GM19463 (cell line): ENCODE results near the gene IL22RA2.

Source experiments
- ATAC-seq: cut with Tn5 transposase; IDR thresholded peaks from one replicate; pipeline ENCODE4 v1.9.1; 2021; ENCODE audit warnings: mild to moderate bottlenecking, moderate library complexity; ENCODE audit not compliant: unreplicated experiment

IL22RA2 gene

DNA sequence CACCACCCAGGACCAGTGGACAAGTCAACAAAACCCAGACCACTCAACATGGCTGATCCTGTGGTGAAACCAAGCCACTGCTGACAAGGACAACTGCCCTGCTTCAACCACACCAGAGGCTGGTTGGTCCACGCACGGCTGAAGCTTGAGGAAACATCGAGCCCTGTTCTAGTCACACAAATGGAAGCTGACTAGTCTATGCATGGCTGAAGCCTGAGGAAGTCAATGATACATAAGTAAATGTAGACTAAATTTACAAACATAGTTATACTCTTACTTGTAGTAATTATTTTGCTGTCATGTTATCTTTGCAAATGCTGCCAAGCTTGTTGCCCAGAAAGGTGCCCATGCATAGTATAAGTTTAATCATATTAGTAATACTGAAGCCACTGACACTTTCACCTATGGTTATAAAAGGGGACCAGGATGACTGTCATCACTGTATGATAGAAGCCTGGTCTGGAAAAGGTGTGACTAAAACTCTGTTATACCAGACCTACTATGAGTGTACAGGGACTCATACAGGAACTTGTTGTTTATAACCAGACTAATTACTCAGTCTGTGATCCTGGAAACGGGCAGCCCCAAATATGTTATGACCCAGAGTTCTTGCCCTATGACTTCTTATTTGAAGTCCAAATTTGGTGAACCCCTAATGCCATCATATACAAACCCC lies 5.6 kb downstream of the IL22RA2 start:
- ATAC-seq = no peak

DNA sequence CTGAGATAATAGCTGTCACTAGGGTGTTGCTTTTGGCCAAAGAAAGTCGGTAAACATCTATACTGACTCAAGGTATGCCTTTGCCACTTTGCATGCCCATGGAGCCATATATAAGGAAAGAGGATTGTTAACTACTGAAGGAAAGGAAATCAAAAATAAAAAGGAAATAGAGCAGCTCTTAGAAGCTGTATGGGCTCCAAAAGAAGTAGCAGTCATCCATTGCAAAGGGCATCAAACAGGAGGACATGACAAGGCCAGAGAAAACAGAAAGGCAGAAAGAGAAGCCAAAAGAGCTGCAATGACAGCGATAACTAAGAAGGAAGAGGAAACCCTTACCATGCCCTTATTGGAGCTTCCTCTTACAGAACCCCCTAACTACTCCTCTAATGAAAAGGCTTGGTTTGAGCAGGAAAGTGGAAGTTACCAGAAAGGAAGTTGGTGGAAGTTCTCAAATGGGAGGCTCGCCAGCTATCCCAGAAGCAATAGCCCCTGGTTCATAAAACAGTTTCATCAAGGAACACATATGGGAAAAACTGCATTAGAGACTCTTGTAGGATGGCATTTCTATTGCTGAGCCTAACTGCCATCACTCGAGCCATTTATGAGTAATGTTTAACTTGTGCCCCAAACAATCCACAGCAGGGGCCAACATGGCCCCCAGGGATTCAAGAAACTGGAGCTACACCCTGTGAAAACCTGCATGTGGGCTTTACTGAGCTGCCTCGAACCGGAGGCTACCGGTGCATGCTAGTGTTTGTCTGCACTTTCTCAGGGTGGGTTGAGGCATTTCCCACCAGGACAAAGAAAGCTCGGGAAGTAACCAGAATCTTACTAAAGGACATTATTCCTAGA lies 7.0 kb downstream of the IL22RA2 start:
- ATAC-seq = no peak

- ATAC-seq = peak; percentile 66
Measured at GRCh38 chr6:137165375-137166246, 7.8 kb downstream of the IL22RA2 start.

DNA sequence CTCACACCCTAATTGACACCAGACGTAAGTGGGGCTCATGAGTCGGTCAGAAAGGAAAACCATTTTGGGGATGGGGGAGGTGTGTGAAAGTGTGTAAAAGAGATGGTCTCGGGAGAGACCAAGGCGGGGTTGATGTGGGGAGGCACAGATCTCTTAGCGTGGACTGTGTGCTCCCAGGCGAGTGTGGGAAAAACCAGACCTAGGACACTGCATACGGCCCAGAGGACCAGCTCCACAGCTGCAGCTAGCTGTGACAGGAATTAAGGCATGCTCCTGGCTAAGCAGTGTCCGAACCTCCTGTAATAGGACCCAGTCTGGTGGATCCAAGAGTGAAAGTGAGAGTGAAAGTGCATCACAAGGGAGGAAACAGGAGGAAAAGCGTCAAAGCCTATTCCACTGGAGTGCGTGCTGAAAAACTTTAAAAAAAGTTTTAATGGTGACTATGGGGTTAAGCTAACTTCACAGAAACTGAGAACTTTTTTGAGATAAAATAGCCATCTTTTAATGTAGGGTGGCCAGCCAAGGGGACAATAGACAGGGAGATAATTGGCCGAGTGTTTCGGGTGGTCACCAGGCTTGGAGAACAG lies 9.6 kb downstream of the IL22RA2 start:
- no peak for ATAC-seq

- no peak for ATAC-seq
Measured at GRCh38 chr6:137162692-137163306, 10.6 kb downstream of the IL22RA2 start.

- ATAC-seq = no peak
Measured at GRCh38 chr6:137161949-137162348, 11.5 kb downstream of the IL22RA2 start.

DNA sequence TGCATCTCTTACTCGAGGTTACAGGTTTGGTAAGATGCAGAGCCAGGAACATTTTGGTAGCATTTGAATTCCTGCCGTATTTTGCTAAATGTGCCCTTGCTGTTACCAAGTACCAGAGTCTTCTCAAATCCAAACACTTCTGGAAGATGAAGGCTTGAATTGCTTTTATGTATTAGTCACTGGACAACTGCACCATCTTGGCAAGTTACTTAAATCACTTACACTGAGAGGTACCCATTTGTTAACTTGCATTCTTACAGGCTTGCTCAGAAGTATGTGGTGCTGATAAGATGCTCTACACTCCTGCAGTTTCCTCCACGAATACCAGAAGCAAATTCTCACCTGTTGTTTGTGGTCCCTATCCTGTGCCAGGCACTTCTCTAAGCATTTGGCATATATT lies 12.7 kb downstream of the IL22RA2 start:
- no peak for ATAC-seq

- no peak for ATAC-seq
Measured at GRCh38 chr6:137159912-137160311, 13.5 kb downstream of the IL22RA2 start.

- ATAC-seq = no peak
Measured at GRCh38 chr6:137157601-137158000, 15.8 kb downstream of the IL22RA2 start.

DNA sequence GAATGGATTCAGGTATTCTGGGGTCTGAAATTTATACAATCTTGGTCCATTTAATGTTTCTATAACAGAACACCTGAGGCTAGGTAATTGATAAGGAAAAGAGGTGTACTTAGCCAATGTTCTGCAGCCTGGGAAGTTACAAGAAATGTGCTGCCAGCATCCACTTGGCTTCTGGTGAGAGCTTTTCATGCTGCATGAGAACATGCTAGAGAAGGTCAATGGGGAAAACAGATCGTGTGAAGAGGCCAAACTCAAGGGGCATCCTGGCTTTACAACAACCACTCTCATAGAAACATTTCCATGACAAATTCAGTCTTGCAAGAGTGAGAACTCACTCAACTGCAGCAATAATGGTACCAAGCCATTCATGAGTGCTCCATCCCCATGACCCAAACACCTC lies 16.8 kb downstream of the IL22RA2 start:
- ATAC-seq = no peak

DNA sequence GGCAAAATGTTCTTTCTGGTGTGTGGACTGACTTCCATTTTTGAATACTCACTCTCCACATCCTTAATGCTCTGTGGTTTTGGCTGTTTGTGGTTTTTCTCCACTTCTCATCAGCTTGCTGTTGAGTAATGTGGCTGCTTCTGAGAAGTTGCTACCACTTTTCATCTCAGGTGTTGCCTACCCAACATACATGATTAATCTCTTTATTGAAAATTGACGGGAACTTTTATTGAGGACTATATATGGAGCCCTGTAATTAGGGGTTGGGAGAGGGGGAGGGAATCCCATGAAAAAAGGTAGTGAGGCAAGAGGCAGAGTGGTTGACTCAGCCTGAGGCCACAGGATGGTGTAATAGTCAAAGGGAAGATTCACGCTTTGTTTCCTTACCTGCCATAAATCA lies 17.6 kb downstream of the IL22RA2 start:
- no peak for ATAC-seq

GRCh38 chr6:137150072-137150471 lies 23.4 kb downstream of the IL22RA2 start:
- ATAC-seq = no peak

DNA sequence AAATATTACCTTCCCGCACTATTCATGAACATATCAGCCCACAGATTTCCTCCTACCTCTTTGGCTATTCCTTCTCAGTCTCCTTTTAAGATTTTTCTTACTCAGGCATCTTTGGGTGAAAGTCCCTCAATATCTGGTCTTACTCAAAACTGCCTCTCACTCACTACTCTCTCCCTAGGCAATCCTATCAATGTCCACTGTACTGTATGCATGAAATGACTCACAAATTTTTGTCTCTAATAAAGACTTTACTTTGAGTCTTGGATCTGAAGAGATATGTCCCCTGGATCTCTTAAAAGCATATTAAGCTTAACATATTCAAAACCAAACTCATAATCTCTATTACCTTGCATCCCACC lies 24.4 kb downstream of the IL22RA2 start:
- ATAC-seq = no peak

- no peak for ATAC-seq
Measured at GRCh38 chr6:137148306-137149034, 25.0 kb downstream of the IL22RA2 start.

- no peak for ATAC-seq
Measured at GRCh38 chr6:137147195-137147594, 26.2 kb downstream of the IL22RA2 start.

- ATAC-seq = no peak
Measured at GRCh38 chr6:137146206-137146605, 27.2 kb downstream of the IL22RA2 start.

GRCh38 chr6:137145421-137145820 lies 28.0 kb downstream of the IL22RA2 start:
- ATAC-seq = no peak

GRCh38 chr6:137136065-137136464 lies 37.4 kb downstream of the IL22RA2 start:
- ATAC-seq = no peak

GRCh38 chr6:137134483-137134882 lies 39.0 kb downstream of the IL22RA2 start:
- no peak for ATAC-seq

GRCh38 chr6:137133122-137133521 lies 40.3 kb downstream of the IL22RA2 start:
- no peak for ATAC-seq
